ENCODE data around the gene ANKMY1. TPM values are rescaled to one million over a fixed set of nuclear protein-coding genes. Genes with fewer than 3 reads are reported as not detected.

ANKMY1 gene
- total RNA-seq, 1 donor from 2014 or later: 13.0 TPM

GRCh38 chr2:240567872-240568677 is 10.3 kb upstream of the ANKMY1 start, which contains the start of gene RNPEPL1:
Gene RNPEPL1 (plus strand): TSS chr2:240568484. CDS start chr2:240568587, 103 bp downstream.
- DNase-seq (ENCODE audit: low read depth, low spot score): peak; percentile 35
- Mint-ChIP-seq H3K36me3 (ENCODE audit: low read depth) (no peaks in the 10 kb centered on the region), H3K4me1 (peaks cover 25% of the 10 kb centered on the region), H3K9me3 (no peaks in the 10 kb centered on the region), H3K27ac (ENCODE audit: unreplicated experiment) (no peak within 1 kb of the TSS), H3K27me3 (ENCODE audit: low read depth) (peaks cover 8% of the 10 kb centered on the region), H3K4me3 (peak within 1 kb of the TSS; percentile 90)
- TF ChIP-seq CTCF (conservative IDR thresholded peaks at IDR 0.05): peak; percentile 31

- H3K27me3 Mint-ChIP-seq (ENCODE audit: low read depth): peaks cover 8% of the 10 kb centered on the region
- DNase-seq (ENCODE audit: low read depth, low spot score): no peak
- TF ChIP-seq CTCF (conservative IDR thresholded peaks at IDR 0.05): no peak
- no peaks in the 10 kb centered on the region for H3K9me3 Mint-ChIP-seq
- no peaks in the 10 kb centered on the region for H3K36me3 Mint-ChIP-seq (ENCODE audit: low read depth)
- H3K4me3 Mint-ChIP-seq: peak overlapping the region; percentile 90
- no peak overlapping the region for H3K27ac Mint-ChIP-seq (ENCODE audit: unreplicated experiment)
- peaks cover 25% of the 10 kb centered on the region for H3K4me1 Mint-ChIP-seq
Measured at GRCh38 chr2:240567137-240567871, 9.5 kb upstream of the ANKMY1 start.

DNA sequence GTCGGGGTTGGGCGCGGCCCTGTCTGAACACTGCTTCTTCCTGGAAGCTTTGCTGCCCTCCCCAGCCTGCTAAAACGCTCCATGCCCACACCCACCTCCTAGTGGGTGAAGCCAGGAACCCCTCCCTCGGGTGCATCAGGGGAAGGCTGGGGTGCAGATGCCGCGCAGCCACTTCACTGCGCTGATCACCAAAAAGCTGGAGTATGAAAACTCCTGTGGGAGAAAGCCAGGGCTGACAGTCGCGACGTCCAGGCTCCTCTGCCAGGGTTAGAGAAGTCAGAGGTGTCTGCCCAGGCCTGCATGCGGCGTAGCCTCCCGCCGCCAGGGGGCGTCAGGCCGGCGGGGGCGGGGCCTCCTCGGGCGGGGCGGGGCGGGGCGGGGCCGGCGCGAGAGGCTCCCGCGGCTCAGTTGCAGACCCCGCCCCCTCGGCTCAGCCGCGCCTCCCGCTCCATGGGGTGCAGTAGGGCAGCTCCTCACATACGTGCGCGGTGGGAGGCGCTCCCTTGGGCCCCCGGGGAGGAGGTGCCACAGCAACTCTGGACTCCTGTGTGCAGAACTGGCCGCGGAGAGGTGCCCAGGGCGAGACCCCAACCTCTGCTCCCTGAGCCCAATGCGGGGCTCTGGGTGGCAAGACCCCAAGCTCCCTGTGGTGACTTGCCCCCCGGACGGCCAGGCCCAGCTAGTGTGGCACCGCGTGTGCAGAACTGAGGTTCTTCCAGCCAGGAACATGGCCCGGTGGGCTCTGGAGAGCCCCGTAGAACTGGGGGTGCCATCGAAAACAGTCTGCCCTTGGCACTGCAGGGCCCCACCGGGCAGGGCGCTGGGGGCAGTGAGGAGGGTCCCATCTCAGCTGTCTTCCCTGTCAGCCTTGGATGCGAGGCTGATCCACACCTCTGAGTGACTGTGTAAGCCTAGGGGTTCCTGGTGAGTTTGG is 8.7 kb upstream of the ANKMY1 start:
- peak; percentile 73 for DNase-seq (ENCODE audit: low read depth, low spot score)

DNA sequence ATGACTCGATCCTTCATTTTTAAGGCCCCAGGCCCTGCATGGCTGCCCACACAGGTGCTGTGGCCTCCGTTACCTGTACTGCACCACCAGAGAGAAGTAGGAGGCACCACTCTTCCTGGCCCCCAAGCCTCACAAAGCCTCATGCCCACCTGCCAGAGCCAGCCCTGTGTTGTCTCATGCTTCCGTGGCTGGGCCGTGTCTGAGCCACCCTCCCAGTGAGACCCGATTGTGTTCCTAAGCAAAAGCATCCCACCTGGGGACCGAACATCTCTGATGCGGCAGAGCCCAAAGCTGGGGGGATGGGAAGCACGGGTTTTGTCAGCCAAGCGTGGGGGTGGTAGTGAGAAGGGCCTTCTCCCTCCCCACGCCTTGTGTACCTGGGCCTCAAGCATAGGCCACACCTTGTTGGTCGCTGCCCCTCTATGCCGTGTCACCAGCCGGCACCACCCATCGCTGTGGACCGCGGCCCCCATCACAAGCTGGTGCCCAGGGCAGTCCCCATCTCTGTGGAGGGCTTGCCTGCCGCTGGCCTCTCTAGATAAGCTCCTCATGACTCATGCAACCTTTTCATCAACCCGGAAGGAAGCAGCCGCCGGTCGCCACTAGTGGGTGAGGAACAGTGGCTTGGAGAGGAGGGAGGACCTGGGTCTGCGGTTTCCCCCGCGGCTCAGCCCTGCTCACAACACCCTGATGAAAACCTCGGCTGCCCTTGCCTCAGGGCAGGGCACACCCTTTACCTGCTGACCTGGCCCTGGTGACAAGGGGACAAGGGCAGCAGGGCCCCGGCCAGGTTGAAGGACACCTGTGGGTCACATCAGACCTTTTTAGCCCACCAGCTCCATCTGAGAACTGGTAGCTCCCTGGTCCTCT is 7.8 kb upstream of the ANKMY1 start:
- Mint-ChIP-seq H3K4me3 (peak overlapping the region; percentile 76), H3K36me3 (ENCODE audit: low read depth) (no peaks in the 10 kb centered on the region), H3K9me3 (no peaks in the 10 kb centered on the region), H3K27me3 (ENCODE audit: low read depth) (peaks cover 8% of the 10 kb centered on the region), H3K4me1 (peaks cover 35% of the 10 kb centered on the region), H3K27ac (ENCODE audit: unreplicated experiment) (no peak overlapping the region)
- TF ChIP-seq CTCF (conservative IDR thresholded peaks at IDR 0.05): no peak
- DNase-seq (ENCODE audit: low read depth, low spot score): no peak

More for the DNA sequence above, 8.7 kb upstream of the ANKMY1 start:
- TF ChIP-seq CTCF (conservative IDR thresholded peaks at IDR 0.05): peak; percentile 95
- H3K36me3 Mint-ChIP-seq (ENCODE audit: low read depth): no peaks in the 10 kb centered on the region
- peaks cover 8% of the 10 kb centered on the region for H3K27me3 Mint-ChIP-seq (ENCODE audit: low read depth)
- peaks cover 30% of the 10 kb centered on the region for H3K4me1 Mint-ChIP-seq
- no peak overlapping the region for H3K27ac Mint-ChIP-seq (ENCODE audit: unreplicated experiment)
- peak overlapping the region; percentile 90 for H3K4me3 Mint-ChIP-seq
- H3K9me3 Mint-ChIP-seq: no peaks in the 10 kb centered on the region

Measured in neural crest cell (in vitro differentiated cells).